MM.1S (cell line): ENCODE measurements around the gene SPINDOC.
"Not testable (repeated sequence)": the region's sequence is repeated elsewhere in the genome, so short reads cannot be mapped to it uniquely, and the experiment has no call there.

Experiments
- DNase-seq: peaks from one replicate; pipeline ENCODE4 v3.0.0-alpha.2; 2015
- H2AFZ ChIP-seq: fragments of 300-600 bp; sonication (generic); 2 replicates; pipeline ENCODE4 v1.6.0; 2016; ENCODE audit warnings: antibody characterized with exemption, low read length
- H3F3A ChIP-seq: fragments of 300-600 bp; sonication (generic); 2 replicates; pipeline ENCODE4 v1.6.1; 2016; ENCODE audit warnings: mild to moderate bottlenecking, antibody characterized with exemption, low read length, moderate library complexity, mixed read lengths; ENCODE audit not compliant: insufficient read depth
- H3K27ac ChIP-seq: fragments of 300-600 bp; sonication (generic); 2 replicates; pipeline ENCODE4 v1.5.1; 2016; ENCODE audit warnings: mild to moderate bottlenecking, low read length
- H3K27me3 ChIP-seq: fragments of 300-600 bp; sonication (generic); replicated peaks from 2 replicates; pipeline ENCODE4 v1.6.0; 2016; ENCODE audit warnings: low read length; ENCODE audit not compliant: insufficient read depth
- H3K36me3 ChIP-seq: fragments of 300-600 bp; sonication (generic); replicated peaks from 2 replicates; pipeline ENCODE4 v1.6.1; 2016; ENCODE audit warnings: mild to moderate bottlenecking, low read length, mixed read lengths; ENCODE audit not compliant: insufficient read depth
- H3K4me1 ChIP-seq: fragments of 300-600 bp; sonication (generic); 2 replicates; pipeline ENCODE4 v1.6.1; 2016; ENCODE audit warnings: low read length, mixed read lengths
- H3K4me2 ChIP-seq: fragments of 300-600 bp; sonication (generic); 2 replicates; pipeline ENCODE4 v1.6.0; 2016; ENCODE audit warnings: low read depth, low read length
- H3K4me3 ChIP-seq: fragments of 300-600 bp; sonication (generic); 2 replicates; pipeline ENCODE4 v1.5.1; 2016; ENCODE audit warnings: low read length, mixed read lengths
- H3K79me2 ChIP-seq: fragments of 300-600 bp; sonication (generic); 2 replicates; pipeline ENCODE4 v1.6.1; 2016; ENCODE audit warnings: mixed run types, low read length, mixed read lengths
- H3K9ac ChIP-seq: fragments of 300-600 bp; sonication (generic); 2 replicates; pipeline ENCODE4 v1.6.1; 2016; ENCODE audit warnings: low read length, mixed read lengths
- H3K9me2 ChIP-seq: fragments of 300-600 bp; sonication (generic); replicated peaks from 2 replicates; pipeline ENCODE4 v1.6.1; 2016; ENCODE audit warnings: mild to moderate bottlenecking, low read length, mixed read lengths; ENCODE audit not compliant: insufficient read depth
- H3K9me3 ChIP-seq: fragments of 300-600 bp; sonication (generic); replicated peaks from 2 replicates; pipeline ENCODE4 v1.6.1; 2016; ENCODE audit warnings: mild to moderate bottlenecking, low read length, mixed read lengths; ENCODE audit not compliant: insufficient read depth
- H4K20me1 ChIP-seq: fragments of 300-600 bp; sonication (generic); 2 replicates; pipeline ENCODE4 v1.6.1; 2016; ENCODE audit warnings: mild to moderate bottlenecking, low read length, moderate library complexity, mixed read lengths; ENCODE audit not compliant: insufficient read depth
- CTCF ChIP-seq: fragments of 300-600 bp; sonication (generic); IDR thresholded peaks from 2 replicates; pipeline ENCODE4 v1.5.1; 2016; ENCODE audit warnings: antibody characterized with exemption, low read length, mixed read lengths
- EZH2 ChIP-seq: fragments of 300-600 bp; sonication (generic); optimal IDR thresholded peaks from 2 replicates; pipeline ENCODE3; 2017; ENCODE audit warnings: low read depth, mild to moderate bottlenecking, antibody characterized with exemption, low read length, mixed read lengths
- EZH2phosphoT487 ChIP-seq: fragments of 300-600 bp; sonication (generic); IDR thresholded peaks from 2 replicates; pipeline ENCODE4 v1.6.1; 2018; ENCODE audit warnings: antibody characterized with exemption, low read length

SPINDOC gene

DNA sequence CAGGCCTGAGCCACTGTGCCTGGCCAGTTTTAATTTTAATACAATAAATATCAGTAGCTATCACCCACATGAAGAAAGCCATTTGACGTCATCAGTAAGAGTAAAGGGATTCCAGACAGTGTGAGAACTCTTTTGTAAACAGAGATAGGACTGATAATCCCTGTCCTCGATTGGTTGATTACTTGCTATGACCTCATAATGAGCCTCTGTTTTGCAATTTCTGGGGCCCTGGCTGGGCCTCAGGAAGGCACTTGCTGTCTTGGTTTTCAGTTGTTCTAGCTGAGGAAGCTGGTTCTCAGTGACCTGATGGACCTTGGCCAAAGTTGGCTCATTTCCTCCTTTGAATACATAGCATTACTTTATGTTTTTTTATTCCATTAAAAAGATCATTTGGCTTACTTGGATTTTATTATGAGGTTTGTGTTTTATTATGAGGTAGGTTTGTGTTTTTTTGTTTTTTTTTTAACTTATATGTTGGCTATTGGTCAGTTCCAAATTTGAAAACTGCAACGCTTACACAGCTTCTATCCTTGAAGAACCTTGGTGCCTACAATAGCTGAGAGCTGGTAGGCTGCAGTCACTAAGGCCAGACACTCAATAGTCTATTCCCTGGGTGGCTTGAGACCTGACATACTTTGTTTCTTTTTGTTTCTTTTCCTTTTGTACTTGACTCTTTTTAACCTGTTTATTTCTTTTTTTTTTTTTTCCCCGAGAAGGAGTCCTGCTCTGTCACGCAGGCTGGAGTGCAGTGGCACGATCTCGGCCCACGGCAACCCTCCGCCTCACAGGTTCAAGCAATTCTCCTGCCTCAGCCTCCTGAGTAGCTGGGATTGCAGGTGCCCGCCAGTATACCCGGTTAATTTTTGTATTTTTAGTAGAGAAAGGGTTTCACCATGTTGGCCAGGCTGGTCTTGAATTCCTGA, 45.6 kb downstream of the SPINDOC start:
- Histone ChIP-seq H3K9me2 (no peaks in the 10 kb centered on the region), H4K20me1 (no peaks in the 10 kb centered on the region; the same call in 1 of the 2 replicates), H2AFZ (no peak overlapping the region), H3K4me2 (no peak overlapping the region), H3K9me3 (no peaks in the 10 kb centered on the region), H3K79me2 (peaks cover 73% of the 10 kb centered on the region), H3K27ac (no peak overlapping the region), H3K4me1 (no peaks in the 10 kb centered on the region), H3K4me3 (no peak overlapping the region), H3K9ac (no peak overlapping the region), H3F3A (no peaks in the 10 kb centered on the region), H3K27me3 (no peaks in the 10 kb centered on the region), H3K36me3 (no peaks in the 10 kb centered on the region)
- no peak for TF ChIP-seq CTCF
- TF ChIP-seq EZH2phosphoT487 = no peak
- no peak for TF ChIP-seq EZH2
- DNase-seq = no peak

- Histone ChIP-seq H3K27me3 (no peaks in the 10 kb centered on the region), H3K9me2 (no peaks in the 10 kb centered on the region), H3K4me2 (no peak overlapping the region), H3K4me3 (no peak overlapping the region), H3F3A (peaks cover 21% of the 10 kb centered on the region), H4K20me1 (peaks cover 3% of the 10 kb centered on the region; the same call in 1 of the 2 replicates), H3K79me2 (peaks cover 64% of the 10 kb centered on the region), H3K9me3 (no peaks in the 10 kb centered on the region), H2AFZ (no peak overlapping the region), H3K4me1 (peaks cover 26% of the 10 kb centered on the region), H3K36me3 (no peaks in the 10 kb centered on the region), H3K9ac (no peak overlapping the region), H3K27ac (no peak overlapping the region)
- no peak for TF ChIP-seq CTCF
- TF ChIP-seq EZH2phosphoT487 = no peak
- no peak for DNase-seq
Observed at GRCh38 chr11:63862923-63863322, 49.7 kb downstream of the SPINDOC start.

DNA sequence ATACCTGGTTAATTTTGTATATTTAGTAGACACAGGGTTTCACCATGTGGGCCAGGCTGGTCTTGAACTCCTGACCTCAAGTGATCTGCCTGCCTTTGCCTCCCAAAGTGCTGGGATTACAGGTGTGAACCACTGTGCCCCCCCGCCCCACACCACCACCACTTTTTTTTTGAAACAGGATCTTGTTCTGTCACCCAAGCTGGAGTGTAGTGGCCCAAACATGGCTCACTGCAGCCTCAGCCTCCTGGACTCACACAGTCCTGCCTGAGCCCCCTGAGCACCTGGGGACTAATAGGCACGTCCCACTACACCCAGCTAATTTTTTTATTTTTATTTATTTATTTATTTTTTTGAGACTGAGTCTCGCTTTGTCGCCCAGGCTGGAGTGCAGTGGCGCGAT, 50.4 kb downstream of the SPINDOC start:
- not testable (repeated sequence) for DNase-seq
- H3K79me2 ChIP-seq = peaks cover 65% of the 10 kb centered on the region
- peaks cover 21% of the 10 kb centered on the region for H3F3A ChIP-seq

DNA sequence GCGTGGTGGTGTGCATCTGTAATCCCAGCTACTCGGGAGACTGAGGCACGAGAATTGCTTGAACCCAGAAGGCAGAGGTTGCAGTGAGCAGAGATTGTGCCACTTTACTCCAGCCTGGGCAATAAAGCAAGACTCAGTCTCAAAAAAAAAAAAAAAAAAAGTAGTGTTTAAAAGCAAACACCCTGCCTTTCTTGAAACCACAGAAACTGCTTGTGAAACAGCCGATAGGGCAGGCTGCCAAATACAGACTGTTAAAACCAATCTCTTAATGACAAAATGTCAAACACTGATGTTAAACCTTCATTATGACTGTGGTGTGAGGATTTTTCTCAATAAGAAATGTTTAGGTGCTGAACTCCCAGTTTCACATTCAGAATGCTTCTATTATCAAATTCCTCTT, 53.0 kb downstream of the SPINDOC start:
- peaks cover 71% of the 10 kb centered on the region for H3K79me2 ChIP-seq
- H3K4me2 ChIP-seq = peak overlapping the region; percentile 37
- H3K4me1 ChIP-seq = peaks cover 54% of the 10 kb centered on the region
- peak overlapping the region; percentile 12; the same call in 1 of the 2 replicates for H3K9ac ChIP-seq
- no peak overlapping the region for H2AFZ ChIP-seq
- H3F3A ChIP-seq = peaks cover 36% of the 10 kb centered on the region
- 0 out of 2 replicates have a peak, but pooled peaks cover 7% of the 10 kb centered on the region for H4K20me1 ChIP-seq
- DNase-seq = peak; percentile 89
- no peak overlapping the region for H3K4me3 ChIP-seq
- H3K9me2 ChIP-seq = no peaks in the 10 kb centered on the region
- peak overlapping the region; percentile 53; the same call in 1 of the 2 replicates for H3K27ac ChIP-seq
- H3K27me3 ChIP-seq = no peaks in the 10 kb centered on the region
- TF ChIP-seq EZH2 (no peak), CTCF (no peak), EZH2phosphoT487 (no peak)
- no peaks in the 10 kb centered on the region for H3K36me3 ChIP-seq
- H3K9me3 ChIP-seq = no peaks in the 10 kb centered on the region

More for the DNA sequence above, 50.4 kb downstream of the SPINDOC start:
- H3K9me3 ChIP-seq, H3K27ac ChIP-seq, H3K36me3 ChIP-seq, H3K9me2 ChIP-seq, H3K4me3 ChIP-seq, H3K4me2 ChIP-seq, H3K9ac ChIP-seq, H2AFZ ChIP-seq, H3K27me3 ChIP-seq, H4K20me1 ChIP-seq: not testable (repeated sequence)
- peaks cover 30% of the 10 kb centered on the region for H3K4me1 ChIP-seq
